ENCODE data around the gene ARHGEF1.
A peak's percentile ranks its signal among the peaks of the same experiment; 100 is the strongest.

The ARHGEF1 gene, protein sequence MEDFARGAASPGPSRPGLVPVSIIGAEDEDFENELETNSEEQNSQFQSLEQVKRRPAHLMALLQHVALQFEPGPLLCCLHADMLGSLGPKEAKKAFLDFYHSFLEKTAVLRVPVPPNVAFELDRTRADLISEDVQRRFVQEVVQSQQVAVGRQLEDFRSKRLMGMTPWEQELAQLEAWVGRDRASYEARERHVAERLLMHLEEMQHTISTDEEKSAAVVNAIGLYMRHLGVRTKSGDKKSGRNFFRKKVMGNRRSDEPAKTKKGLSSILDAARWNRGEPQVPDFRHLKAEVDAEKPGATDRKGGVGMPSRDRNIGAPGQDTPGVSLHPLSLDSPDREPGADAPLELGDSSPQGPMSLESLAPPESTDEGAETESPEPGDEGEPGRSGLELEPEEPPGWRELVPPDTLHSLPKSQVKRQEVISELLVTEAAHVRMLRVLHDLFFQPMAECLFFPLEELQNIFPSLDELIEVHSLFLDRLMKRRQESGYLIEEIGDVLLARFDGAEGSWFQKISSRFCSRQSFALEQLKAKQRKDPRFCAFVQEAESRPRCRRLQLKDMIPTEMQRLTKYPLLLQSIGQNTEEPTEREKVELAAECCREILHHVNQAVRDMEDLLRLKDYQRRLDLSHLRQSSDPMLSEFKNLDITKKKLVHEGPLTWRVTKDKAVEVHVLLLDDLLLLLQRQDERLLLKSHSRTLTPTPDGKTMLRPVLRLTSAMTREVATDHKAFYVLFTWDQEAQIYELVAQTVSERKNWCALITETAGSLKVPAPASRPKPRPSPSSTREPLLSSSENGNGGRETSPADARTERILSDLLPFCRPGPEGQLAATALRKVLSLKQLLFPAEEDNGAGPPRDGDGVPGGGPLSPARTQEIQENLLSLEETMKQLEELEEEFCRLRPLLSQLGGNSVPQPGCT

DNA sequence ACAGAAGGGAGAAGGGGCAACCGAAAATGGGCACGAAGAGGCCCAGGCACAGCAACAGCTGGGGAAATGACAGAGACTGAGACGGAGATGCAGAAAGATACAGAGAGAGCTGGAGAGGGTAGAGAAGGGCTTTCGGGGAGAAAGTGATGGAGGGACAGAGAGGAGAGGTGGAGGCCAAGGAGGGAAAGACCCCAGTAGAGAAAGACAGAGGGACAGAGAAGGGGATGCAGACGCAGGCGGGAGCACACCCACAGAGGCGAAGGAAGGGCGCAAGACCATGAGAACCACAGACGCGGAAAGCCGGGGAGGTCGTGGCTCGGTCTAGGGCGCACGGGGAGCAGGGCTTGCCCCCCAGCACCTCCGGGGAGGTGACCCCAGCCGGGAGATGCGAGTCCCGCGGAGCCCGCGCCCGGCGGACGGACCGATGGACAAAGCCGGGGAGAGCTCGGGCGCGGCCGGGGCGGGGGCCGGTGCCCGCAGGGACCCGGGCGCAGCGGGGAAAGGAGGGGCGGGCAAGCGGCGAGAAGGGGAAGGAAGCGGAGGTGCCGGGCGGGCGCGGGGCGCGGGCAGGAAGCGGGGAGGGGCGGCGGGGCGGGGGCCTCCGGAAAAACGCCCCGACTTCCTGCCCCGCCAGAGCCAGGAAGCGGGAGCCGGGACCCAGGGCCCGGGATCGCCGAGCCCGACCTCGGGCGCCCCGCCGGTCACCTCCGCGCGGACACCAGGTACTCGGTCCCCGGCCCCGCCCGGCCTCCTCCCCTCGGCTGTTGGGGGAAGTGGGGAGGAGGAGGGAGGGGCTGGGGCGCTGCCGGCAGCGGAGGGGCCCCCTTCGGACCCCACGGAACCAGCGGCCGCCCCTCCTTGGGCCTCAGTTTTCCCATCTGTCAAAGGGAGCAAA, at the start of gene ARHGEF1:
ARHGEF1 (plus strand) TSS at position 617 of the 895 bp plus-strand sequence. CDS start 4,899 bp downstream, outside the sequence.
- Histone ChIP-seq H3K9ac (ENCODE audit: low read depth, low read length) (no peak within 1 kb of the TSS; the same call in 1 of the 2 replicates), H3K9me3 (ENCODE audit: control insufficient read depth, insufficient read depth, low read length) (no peaks in the 10 kb centered on the region), H3K36me3 (ENCODE audit: control insufficient read depth, insufficient read depth, low read length) (no peaks in the 10 kb centered on the region), H3K4me3 (ENCODE audit: low read depth, low read length) (peak within 1 kb of the TSS; percentile 62), H3K27me3 (ENCODE audit: control insufficient read depth, insufficient read depth, low read length) (peaks cover 26% of the 10 kb centered on the region), H3K27ac (ENCODE audit: low read depth, low read length) (no peak within 1 kb of the TSS), H3K4me1 (ENCODE audit: control insufficient read depth, insufficient read depth, low read length) (peaks cover 21% of the 10 kb centered on the region)

GRCh38 chr19:41837981-41838708, 44.8 kb upstream of the ARHGEF1 start:
- H3K27me3 ChIP-seq (ENCODE audit: control insufficient read depth, insufficient read depth, low read length): no peaks in the 10 kb centered on the region; the same call in 1 of the 2 replicates
- H3K36me3 ChIP-seq (ENCODE audit: control insufficient read depth, insufficient read depth, low read length): no peaks in the 10 kb centered on the region
- no peaks in the 10 kb centered on the region for H3K9me3 ChIP-seq (ENCODE audit: control insufficient read depth, insufficient read depth, low read length)
- H3K27ac ChIP-seq (ENCODE audit: low read depth, low read length): no peak overlapping the region
- no peaks in the 10 kb centered on the region for H3K4me1 ChIP-seq (ENCODE audit: control insufficient read depth, insufficient read depth, low read length)
- no peak overlapping the region for H3K4me3 ChIP-seq (ENCODE audit: low read depth, low read length)
- H3K9ac ChIP-seq (ENCODE audit: low read depth, low read length): no peak overlapping the region

GRCh38 chr19:41839211-41839610, 43.8 kb upstream of the ARHGEF1 start:
- H3K36me3 ChIP-seq (ENCODE audit: control insufficient read depth, insufficient read depth, low read length): no peaks in the 10 kb centered on the region
- no peaks in the 10 kb centered on the region for H3K4me1 ChIP-seq (ENCODE audit: control insufficient read depth, insufficient read depth, low read length)
- no peaks in the 10 kb centered on the region; the same call in 1 of the 2 replicates for H3K27me3 ChIP-seq (ENCODE audit: control insufficient read depth, insufficient read depth, low read length)
- no peak overlapping the region for H3K4me3 ChIP-seq (ENCODE audit: low read depth, low read length)
- H3K9me3 ChIP-seq (ENCODE audit: control insufficient read depth, insufficient read depth, low read length): no peaks in the 10 kb centered on the region
- no peak overlapping the region for H3K27ac ChIP-seq (ENCODE audit: low read depth, low read length)
- H3K9ac ChIP-seq (ENCODE audit: low read depth, low read length): no peak overlapping the region

GRCh38 chr19:41843371-41843770, 39.6 kb upstream of the ARHGEF1 start:
- no peak overlapping the region for H3K9ac ChIP-seq (ENCODE audit: low read depth, low read length)
- no peaks in the 10 kb centered on the region for H3K27me3 ChIP-seq (ENCODE audit: control insufficient read depth, insufficient read depth, low read length)
- H3K4me1 ChIP-seq (ENCODE audit: control insufficient read depth, insufficient read depth, low read length): no peaks in the 10 kb centered on the region
- H3K9me3 ChIP-seq (ENCODE audit: control insufficient read depth, insufficient read depth, low read length): no peaks in the 10 kb centered on the region
- H3K36me3 ChIP-seq (ENCODE audit: control insufficient read depth, insufficient read depth, low read length): no peaks in the 10 kb centered on the region
- H3K27ac ChIP-seq (ENCODE audit: low read depth, low read length): no peak overlapping the region
- H3K4me3 ChIP-seq (ENCODE audit: low read depth, low read length): no peak overlapping the region

GRCh38 chr19:41844601-41845000, 38.4 kb upstream of the ARHGEF1 start, which contains the start of gene LYPD4:
Gene LYPD4 (minus strand): TSS chr19:41844683. CDS start chr19:41839285, 5,398 bp downstream.
- H3K27me3 ChIP-seq (ENCODE audit: control insufficient read depth, insufficient read depth, low read length): no peaks in the 10 kb centered on the region
- no peak within 1 kb of the TSS for H3K27ac ChIP-seq (ENCODE audit: low read depth, low read length)
- no peak within 1 kb of the TSS for H3K9ac ChIP-seq (ENCODE audit: low read depth, low read length)
- H3K9me3 ChIP-seq (ENCODE audit: control insufficient read depth, insufficient read depth, low read length): no peaks in the 10 kb centered on the region
- no peak within 1 kb of the TSS for H3K4me3 ChIP-seq (ENCODE audit: low read depth, low read length)
- no peaks in the 10 kb centered on the region for H3K4me1 ChIP-seq (ENCODE audit: control insufficient read depth, insufficient read depth, low read length)
- no peaks in the 10 kb centered on the region for H3K36me3 ChIP-seq (ENCODE audit: control insufficient read depth, insufficient read depth, low read length)

- H3K36me3 ChIP-seq (ENCODE audit: control insufficient read depth, insufficient read depth, low read length): no peaks in the 10 kb centered on the region
- H3K4me1 ChIP-seq (ENCODE audit: control insufficient read depth, insufficient read depth, low read length): no peaks in the 10 kb centered on the region
- H3K27me3 ChIP-seq (ENCODE audit: control insufficient read depth, insufficient read depth, low read length): no peaks in the 10 kb centered on the region
- no peaks in the 10 kb centered on the region for H3K9me3 ChIP-seq (ENCODE audit: control insufficient read depth, insufficient read depth, low read length)
- H3K4me3 ChIP-seq (ENCODE audit: low read depth, low read length): no peak within 1 kb of the TSS
- no peak within 1 kb of the TSS for H3K9ac ChIP-seq (ENCODE audit: low read depth, low read length)
- H3K27ac ChIP-seq (ENCODE audit: low read depth, low read length): no peak within 1 kb of the TSS
These were observed 38.2 kb upstream of the ARHGEF1 start, which contains the start of gene DMRTC2 for GRCh38 chr19:41845001-41845050. Gene DMRTC2 (plus strand): TSS chr19:41845042. CDS start chr19:41847429, 2,387 bp downstream.

DNA sequence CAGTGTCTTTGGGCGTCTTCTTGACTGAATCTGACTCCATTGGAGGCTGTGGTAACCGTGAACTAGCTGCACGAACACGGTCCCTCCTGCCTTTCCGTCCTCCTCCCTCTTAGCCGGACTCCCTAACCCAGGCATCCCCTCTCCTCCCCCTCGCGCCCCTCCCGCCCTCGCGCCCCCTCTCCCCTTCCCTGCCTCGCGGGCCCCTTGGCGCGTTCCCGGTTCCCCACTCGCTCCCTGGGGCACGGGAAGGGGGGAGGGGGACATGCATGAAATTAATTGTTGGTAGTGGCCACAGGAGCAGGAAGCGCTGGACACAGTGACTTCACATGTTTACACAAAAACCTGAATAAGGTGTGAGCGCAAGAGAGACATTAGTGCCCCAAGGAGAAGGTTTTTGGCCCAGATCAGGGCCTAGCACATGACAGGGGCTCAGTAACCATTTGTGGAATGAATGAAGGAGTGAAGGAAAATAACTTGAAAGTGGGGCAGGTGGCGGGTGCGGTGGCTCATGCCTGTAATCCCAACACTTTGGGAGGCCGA, 37.9 kb upstream of the ARHGEF1 start:
- Histone ChIP-seq H3K27me3 (ENCODE audit: control insufficient read depth, insufficient read depth, low read length) (no peaks in the 10 kb centered on the region), H3K9me3 (ENCODE audit: control insufficient read depth, insufficient read depth, low read length) (no peaks in the 10 kb centered on the region), H3K9ac (ENCODE audit: low read depth, low read length) (no peak overlapping the region), H3K36me3 (ENCODE audit: control insufficient read depth, insufficient read depth, low read length) (no peaks in the 10 kb centered on the region), H3K27ac (ENCODE audit: low read depth, low read length) (no peak overlapping the region), H3K4me1 (ENCODE audit: control insufficient read depth, insufficient read depth, low read length) (no peaks in the 10 kb centered on the region), H3K4me3 (ENCODE audit: low read depth, low read length) (no peak overlapping the region)

DNA sequence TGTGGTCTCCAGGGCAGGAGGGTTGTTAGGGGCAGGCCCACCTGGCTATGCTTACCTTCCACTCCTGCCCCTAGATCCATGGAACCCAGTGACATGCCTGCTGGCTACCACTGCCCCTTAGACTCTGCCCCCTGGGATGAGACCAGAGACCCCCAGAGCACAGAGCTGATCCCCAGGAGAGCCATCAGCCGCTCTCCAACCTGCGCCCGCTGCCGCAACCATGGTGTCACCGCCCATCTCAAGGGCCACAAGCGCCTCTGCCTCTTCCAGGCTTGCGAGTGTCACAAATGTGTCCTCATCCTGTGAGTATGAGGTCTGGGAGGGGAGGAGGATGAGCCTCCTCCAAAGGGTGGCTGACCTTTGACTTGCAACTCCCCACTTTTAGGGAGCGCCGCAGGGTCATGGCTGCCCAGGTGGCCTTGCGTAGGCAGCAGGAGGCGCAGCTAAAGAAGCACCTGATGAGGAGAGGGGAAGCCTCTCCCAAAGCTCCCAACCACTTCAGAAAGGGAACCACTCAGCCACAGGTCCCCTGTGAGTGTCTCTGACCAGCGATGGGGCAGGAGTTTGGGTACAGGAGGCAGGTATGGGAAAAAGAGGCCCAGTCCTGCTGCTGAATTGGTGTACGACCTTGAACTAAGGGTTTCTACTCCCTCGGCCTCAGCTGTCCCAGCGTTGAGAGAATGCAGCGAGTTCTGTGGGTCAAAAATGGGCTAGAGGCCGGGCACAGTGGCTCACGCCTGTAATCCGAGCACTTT, 35.5 kb upstream of the ARHGEF1 start:
- Histone ChIP-seq H3K9ac (ENCODE audit: low read depth, low read length) (no peak overlapping the region), H3K4me1 (ENCODE audit: control insufficient read depth, insufficient read depth, low read length) (peaks cover 4% of the 10 kb centered on the region; the same call in 1 of the 2 replicates), H3K36me3 (ENCODE audit: control insufficient read depth, insufficient read depth, low read length) (no peaks in the 10 kb centered on the region), H3K4me3 (ENCODE audit: low read depth, low read length) (no peak overlapping the region), H3K9me3 (ENCODE audit: control insufficient read depth, insufficient read depth, low read length) (no peaks in the 10 kb centered on the region), H3K27me3 (ENCODE audit: control insufficient read depth, insufficient read depth, low read length) (no peaks in the 10 kb centered on the region; the same call in 1 of the 2 replicates), H3K27ac (ENCODE audit: low read depth, low read length) (no peak overlapping the region)

DNA sequence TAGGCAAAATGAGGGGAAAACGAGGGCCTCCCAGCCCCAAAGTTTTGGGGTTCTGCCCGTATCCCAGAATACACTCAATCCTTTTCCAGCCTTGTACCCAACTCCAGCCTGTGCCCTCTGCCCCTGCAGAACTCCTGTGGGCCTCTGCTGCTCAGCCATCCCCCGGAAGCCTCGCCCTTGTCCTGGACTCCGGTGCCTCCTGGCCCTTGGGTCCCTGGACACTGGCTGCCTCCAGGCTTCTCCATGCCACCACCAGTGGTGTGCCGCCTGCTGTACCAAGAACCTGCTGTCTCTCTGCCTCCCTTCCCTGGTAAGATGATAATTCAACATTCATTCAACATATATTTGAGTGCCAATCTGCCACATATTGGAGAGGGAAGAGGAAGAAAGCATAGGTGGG, 34.3 kb upstream of the ARHGEF1 start:
- H3K9me3 ChIP-seq (ENCODE audit: control insufficient read depth, insufficient read depth, low read length): no peaks in the 10 kb centered on the region
- no peaks in the 10 kb centered on the region for H3K36me3 ChIP-seq (ENCODE audit: control insufficient read depth, insufficient read depth, low read length)
- no peaks in the 10 kb centered on the region; the same call in 1 of the 2 replicates for H3K27me3 ChIP-seq (ENCODE audit: control insufficient read depth, insufficient read depth, low read length)
- no peak overlapping the region for H3K4me3 ChIP-seq (ENCODE audit: low read depth, low read length)
- no peak overlapping the region for H3K27ac ChIP-seq (ENCODE audit: low read depth, low read length)
- H3K9ac ChIP-seq (ENCODE audit: low read depth, low read length): no peak overlapping the region
- H3K4me1 ChIP-seq (ENCODE audit: control insufficient read depth, insufficient read depth, low read length): peaks cover 4% of the 10 kb centered on the region; the same call in 1 of the 2 replicates

Measured in HUES48 (cell line).